LNCaP clone FGC (cell line): ENCODE results near the gene CPLANE1.
"Not testable (repeated sequence)": the region's sequence is repeated elsewhere in the genome, so short reads cannot be mapped to it uniquely, and the experiment has no call there.

ENCODE experiments used
- DNase-seq: peaks from one replicate; pipeline ENCODE4 v3.0.0-alpha.2; 2011; ENCODE audit warnings: low read depth
- H3K4me3 ChIP-seq: 2 replicates; pipeline ENCODE4 v1.5.1; 2011; ENCODE audit warnings: mild to moderate bottlenecking, low read depth, low read length, control low read depth
- CTCF ChIP-seq: IDR thresholded peaks from 2 replicates; pipeline ENCODE4 v1.5.1; 2012; ENCODE audit warnings: mild to moderate bottlenecking; ENCODE audit not compliant: control insufficient read depth, insufficient read depth; ENCODE audit errors: extremely low read depth

The CPLANE1 gene

GRCh38 chr5:37086466-37087173, 162.6 kb downstream of the CPLANE1 start:
- TF ChIP-seq CTCF: no peak
- no peak for DNase-seq
- no peak overlapping the region for H3K4me3 ChIP-seq

- DNase-seq, H3K4me3 ChIP-seq: not testable (repeated sequence)
Observed at GRCh38 chr5:37086026-37086425, 163.2 kb downstream of the CPLANE1 start.

GRCh38 chr5:37082977-37083376, 166.2 kb downstream of the CPLANE1 start:
- not testable (repeated sequence) for H3K4me3 ChIP-seq, DNase-seq

- DNase-seq: no peak
- TF ChIP-seq CTCF: no peak
- no peak overlapping the region for H3K4me3 ChIP-seq
Observed at GRCh38 chr5:37080697-37081096, 168.5 kb downstream of the CPLANE1 start.

GRCh38 chr5:37077146-37077545, 172.0 kb downstream of the CPLANE1 start:
- DNase-seq: no peak
- TF ChIP-seq CTCF: no peak
- no peak overlapping the region for H3K4me3 ChIP-seq

GRCh38 chr5:37075399-37075950, 173.7 kb downstream of the CPLANE1 start:
- no peak for TF ChIP-seq CTCF
- DNase-seq: no peak
- H3K4me3 ChIP-seq: no peak overlapping the region

- TF ChIP-seq CTCF: no peak
- no peak for DNase-seq
- no peak overlapping the region for H3K4me3 ChIP-seq
Observed at GRCh38 chr5:37071901-37072581, 177.1 kb downstream of the CPLANE1 start.

GRCh38 chr5:37071487-37071886, 177.7 kb downstream of the CPLANE1 start:
- no peak overlapping the region for H3K4me3 ChIP-seq
- no peak for TF ChIP-seq CTCF
- no peak for DNase-seq
